Tibial nerve (tissue), 4 donors: ENCODE data around the gene AAMP. TPM values are rescaled to one million over a fixed set of nuclear protein-coding genes. Genes with fewer than 3 reads are reported as not detected.

Experiments
- DNase-seq, 2 donors: peaks; one replicate each; pipeline ENCODE4 v3.0.0-alpha.2; 2019; ENCODE audit warnings: low spot score in 2 of 2
- H3K27ac ChIP-seq, 4 donors: fragments of 200-600 bp; sonication (generic) in 3 of 4; one replicate each; pipeline ENCODE4 v1.5.1; 2017 to 2019; ENCODE audit warnings: mild to moderate bottlenecking in 1 of 4
- H3K27me3 ChIP-seq, 2 donors: fragments of 200-600 bp; sonication (generic) in 1 of 2; one replicate each; pipeline versions ENCODE4 v1.5.1 to v1.6.0; 2017 to 2019
- H3K36me3 ChIP-seq, 3 donors: fragments of 200-600 bp; sonication (generic); one replicate each; pipeline ENCODE4 v1.5.1; 2018 to 2019
- H3K4me1 ChIP-seq, 4 donors: fragments of 200-600 bp; sonication (generic) in 3 of 4; one replicate each; pipeline ENCODE4 v1.5.1; 2017 to 2019
- H3K4me3 ChIP-seq, 4 donors: fragments of 200-600 bp; sonication (generic) in 3 of 4; one replicate each; pipeline ENCODE4 v1.5.1; 2017 to 2019; ENCODE audit warnings: mild to moderate bottlenecking in 1 of 4, moderate library complexity in 1 of 4
- H3K9me3 ChIP-seq, 4 donors: fragments of 200-600 bp; sonication (generic) in 3 of 4; one replicate each; pipeline ENCODE4 v1.5.1; 2017 to 2019
- EP300 ChIP-seq, 2 donors: sonication (generic); formaldehyde crosslinking; IDR thresholded peaks; one replicate each; pipeline ENCODE4 v1.6.1; 2017; ENCODE audit warnings: antibody characterized with exemption in 2 of 2, mild to moderate bottlenecking in 1 of 2
- POLR2A ChIP-seq, 2 donors: fragments of 450-650 bp; IDR thresholded peaks; one replicate each; pipeline ENCODE4 v1.6.1; 2017; ENCODE audit warnings: antibody characterized with exemption in 2 of 2, mild to moderate bottlenecking in 2 of 2, moderate library complexity in 2 of 2
- WGBS, 2 donors: methylation state at CpG; one replicate each; pipeline ENCODE4 v1.1.5; 2018; 5-methylcytosine and 5-hydroxymethylcytosine counted together
- total RNA-seq, 4 donors: library from RNA; depleted of rRNA; stranded (reverse); fragments of >200 nt; gene quantifications; one replicate each; pipeline ENCODE4 v1.1.0, GENCODE V29; 2016
- TF ChIP-seq, protein P1 (sequence below), 5 experiments: fragments of 200-600 bp in 3 of 5; fragments of 450-650 bp in 2 of 5; sonication (generic) in 3 of 5; IDR thresholded peaks; one replicate each; pipeline ENCODE4 v1.5.1; 2016 to 2019; ENCODE audit warnings: antibody characterized with exemption in 5 of 5, mild to moderate bottlenecking in 3 of 5, moderate library complexity in 2 of 5

The AAMP gene
- total RNA-seq, 4 donors from 2014 or later, result 111 to 179 (median 143) TPM

GRCh38 chr2:218221000-218221399 lies 48.9 kb downstream of the AAMP start:
- no peak for DNase-seq
- no peak overlapping the region for H3K27ac ChIP-seq
- no peak overlapping the region for H3K4me3 ChIP-seq
- H3K9me3 ChIP-seq, result no peaks in the 10 kb centered on the region
- H3K27me3 ChIP-seq, result no peaks in the 10 kb centered on the region
- peaks cover 0 to 86% (median 55%) of the 10 kb centered on the region in 4 donors for H3K4me1 ChIP-seq
- TF ChIP-seq, protein P1, sequence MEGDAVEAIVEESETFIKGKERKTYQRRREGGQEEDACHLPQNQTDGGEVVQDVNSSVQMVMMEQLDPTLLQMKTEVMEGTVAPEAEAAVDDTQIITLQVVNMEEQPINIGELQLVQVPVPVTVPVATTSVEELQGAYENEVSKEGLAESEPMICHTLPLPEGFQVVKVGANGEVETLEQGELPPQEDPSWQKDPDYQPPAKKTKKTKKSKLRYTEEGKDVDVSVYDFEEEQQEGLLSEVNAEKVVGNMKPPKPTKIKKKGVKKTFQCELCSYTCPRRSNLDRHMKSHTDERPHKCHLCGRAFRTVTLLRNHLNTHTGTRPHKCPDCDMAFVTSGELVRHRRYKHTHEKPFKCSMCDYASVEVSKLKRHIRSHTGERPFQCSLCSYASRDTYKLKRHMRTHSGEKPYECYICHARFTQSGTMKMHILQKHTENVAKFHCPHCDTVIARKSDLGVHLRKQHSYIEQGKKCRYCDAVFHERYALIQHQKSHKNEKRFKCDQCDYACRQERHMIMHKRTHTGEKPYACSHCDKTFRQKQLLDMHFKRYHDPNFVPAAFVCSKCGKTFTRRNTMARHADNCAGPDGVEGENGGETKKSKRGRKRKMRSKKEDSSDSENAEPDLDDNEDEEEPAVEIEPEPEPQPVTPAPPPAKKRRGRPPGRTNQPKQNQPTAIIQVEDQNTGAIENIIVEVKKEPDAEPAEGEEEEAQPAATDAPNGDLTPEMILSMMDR (IDR thresholded peaks at IDR 0.05), result no peak
- TF ChIP-seq EP300 (IDR thresholded peaks at IDR 0.05) (no peak), POLR2A (IDR thresholded peaks at IDR 0.05) (no peak)
- 52 to 54% methylated on average over 5 of the region's 5 CpGs for WGBS, 2 donors
- H3K36me3 ChIP-seq, result peaks cover 0 to 24% (median 0%) of the 10 kb centered on the region in 3 donors

DNA sequence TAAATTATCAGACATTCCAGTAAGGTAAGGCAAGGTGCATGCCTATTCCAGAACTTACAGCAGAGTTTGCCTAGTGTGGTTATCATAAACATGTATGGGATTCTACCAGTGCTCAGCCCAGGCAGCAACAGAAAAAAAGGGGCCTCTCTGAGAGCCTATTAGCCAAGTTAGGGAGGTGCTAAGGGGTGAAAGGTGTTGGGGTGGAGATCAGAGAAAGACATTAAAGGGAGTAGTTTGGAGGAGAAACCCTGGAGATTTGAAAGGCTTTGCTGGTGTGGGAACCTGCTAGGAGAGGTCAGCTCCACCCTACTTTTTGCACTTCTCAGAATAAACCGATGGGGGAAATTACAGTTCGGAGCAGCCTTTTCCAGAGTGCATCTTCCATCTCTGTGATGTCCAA lies 50.0 kb downstream of the AAMP start:
- no peaks in the 10 kb centered on the region for H3K27me3 ChIP-seq
- WGBS, 2 donors, result 42 to 50% methylated on average over 2 of the region's 2 CpGs
- peaks cover 0 to 18% (median 0%) of the 10 kb centered on the region in 3 donors for H3K36me3 ChIP-seq
- peak overlapping the region in 1 of 4 donors; percentile 86 for H3K4me3 ChIP-seq
- no peak for DNase-seq
- H3K27ac ChIP-seq, result peak overlapping the region in 2 of 4 donors; percentile 26 to 97
- H3K9me3 ChIP-seq, result no peaks in the 10 kb centered on the region
- peaks cover 0 to 78% (median 54%) of the 10 kb centered on the region in 4 donors for H3K4me1 ChIP-seq
- TF ChIP-seq EP300 (IDR thresholded peaks at IDR 0.05), result no peak
- TF ChIP-seq, protein P1 (IDR thresholded peaks at IDR 0.05), result no peak
- no peak for TF ChIP-seq POLR2A (IDR thresholded peaks at IDR 0.05)

GRCh38 chr2:218218268-218219185 lies 51.4 kb downstream of the AAMP start:
- 13% methylated on average over 4 of the region's 4 CpGs for WGBS, 2 donors
- DNase-seq, result no peak
- H3K27me3 ChIP-seq, result no peaks in the 10 kb centered on the region
- H3K36me3 ChIP-seq, result peaks cover 0 to 5% (median 0%) of the 10 kb centered on the region in 3 donors
- H3K4me3 ChIP-seq, result peak overlapping the region; percentile 81 to 99 (median 92)
- TF ChIP-seq, protein P1 (IDR thresholded peaks at IDR 0.05), result no peak
- TF ChIP-seq POLR2A (IDR thresholded peaks at IDR 0.05) (no peak), EP300 (IDR thresholded peaks at IDR 0.05) (no peak)
- H3K4me1 ChIP-seq, result peaks cover 0 to 65% (median 45%) of the 10 kb centered on the region in 4 donors
- peak overlapping the region; percentile 90 to 99 (median 96) for H3K27ac ChIP-seq
- H3K9me3 ChIP-seq, result no peaks in the 10 kb centered on the region

DNA sequence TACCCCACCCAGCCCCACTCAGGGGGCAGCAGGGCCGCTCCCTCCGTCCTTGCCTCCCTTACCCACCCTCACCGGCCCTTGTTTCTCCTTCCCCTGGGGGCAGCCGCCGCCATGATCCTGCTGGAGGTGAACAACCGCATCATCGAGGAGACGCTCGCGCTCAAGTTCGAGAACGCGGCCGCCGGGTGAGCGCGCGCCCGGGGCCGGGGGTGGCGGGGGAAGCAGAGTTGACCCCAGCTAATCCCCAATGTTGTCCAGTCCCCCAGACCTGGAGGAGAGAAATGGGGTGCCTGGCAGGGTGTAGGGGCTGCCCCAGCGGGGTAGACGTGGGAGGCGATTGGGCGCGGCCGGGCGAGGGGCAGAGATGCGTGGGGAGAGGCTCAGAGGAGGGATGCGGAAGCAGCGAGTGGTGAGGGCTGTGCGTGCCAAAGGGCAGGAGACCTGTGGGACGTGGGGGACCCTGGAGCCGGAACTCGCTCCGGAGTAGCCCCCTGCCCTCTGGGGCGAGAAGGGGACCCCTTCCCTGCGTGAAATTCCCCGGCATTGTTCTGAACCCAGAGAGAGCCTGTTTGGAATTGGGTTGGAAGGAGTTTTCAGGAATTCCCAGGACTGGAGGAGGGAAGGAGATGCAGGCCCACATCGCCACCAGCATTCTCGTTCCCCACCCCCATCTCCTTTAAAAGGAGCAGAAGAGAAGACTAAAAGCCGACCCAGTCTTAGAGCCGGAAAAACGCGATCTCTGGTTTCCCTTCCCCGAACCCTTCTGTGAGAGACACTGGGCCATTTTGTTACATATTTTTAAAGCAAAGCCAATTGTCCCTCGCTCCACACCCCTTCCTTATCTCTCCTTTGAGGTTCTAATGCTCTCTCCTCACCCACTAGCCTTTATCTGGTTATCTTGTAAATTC lies 52.3 kb downstream of the AAMP start:
- Histone ChIP-seq H3K9me3 (no peaks in the 10 kb centered on the region), H3K27me3 (no peaks in the 10 kb centered on the region), H3K4me3 (peak overlapping the region; percentile 81 to 99 (median 92)), H3K4me1 (peaks cover 0 to 56% (median 40%) of the 10 kb centered on the region in 4 donors), H3K27ac (peak overlapping the region; percentile 90 to 99 (median 96)), H3K36me3 (no peaks in the 10 kb centered on the region)
- peak in 1 of 2 donors; percentile 19 for DNase-seq
- WGBS, 2 donors, result 0% methylated on average over 32 to 46 of the region's 47 CpGs
- TF ChIP-seq EP300 (IDR thresholded peaks at IDR 0.05), result no peak
- TF ChIP-seq, protein P1 (IDR thresholded peaks at IDR 0.05), result no peak
- TF ChIP-seq POLR2A (IDR thresholded peaks at IDR 0.05), result no peak
